Astrocyte (in vitro differentiated cells and primary cell): ENCODE results near the gene TEX26. TPM values are rescaled to one million over a fixed set of nuclear protein-coding genes. Genes with fewer than 3 reads are reported as not detected.
A peak's percentile ranks its signal among the peaks of the same experiment; 100 is the strongest.
"Not testable (repeated sequence)": the region's sequence is repeated elsewhere in the genome, so short reads cannot be mapped to it uniquely, and the experiment has no call there.

Source experiments
- DNase-seq: peaks from one replicate; pipeline ENCODE4 v3.0.0-alpha.2; 2010; ENCODE audit warnings: low read depth
- FAIRE-seq: peaks from 2 replicates; lab custom pipeline; 2011; peaks lifted over from hg19 to GRCh38; lab: Jason Lieb, UNC
- H2AFZ ChIP-seq: 2 replicates; pipeline ENCODE4 v1.6.0; 2012; ENCODE audit warnings: low read depth, low read length, inconsistent platforms
- H3K27ac ChIP-seq: 2 replicates; pipeline ENCODE4 v1.5.1; 2011; ENCODE audit warnings: low read depth, low read length, inconsistent platforms
- H3K27me3 ChIP-seq: 2 replicates; pipeline ENCODE4 v1.6.0; 2011; ENCODE audit warnings: low read length, inconsistent platforms; ENCODE audit not compliant: insufficient read depth
- H3K36me3 ChIP-seq: 2 replicates; pipeline ENCODE4 v1.5.1; 2011; ENCODE audit warnings: low read length, inconsistent platforms; ENCODE audit not compliant: insufficient read depth
- H3K4me1 ChIP-seq: 2 replicates; pipeline ENCODE4 v1.5.1; 2011; ENCODE audit warnings: low read length, inconsistent platforms; ENCODE audit not compliant: insufficient read depth
- H3K4me2 ChIP-seq: 2 replicates; pipeline ENCODE4 v1.6.0; 2012; ENCODE audit warnings: low read length, inconsistent platforms
- H3K4me3 ChIP-seq: 2 replicates; pipeline ENCODE4 v1.5.1; 2011; ENCODE audit warnings: low read depth, mild to moderate bottlenecking, low read length, inconsistent platforms; ENCODE audit not compliant: insufficient read depth
- H3K79me2 ChIP-seq: 2 replicates; pipeline ENCODE4 v1.6.0; 2012; ENCODE audit warnings: mild to moderate bottlenecking, low read length, inconsistent platforms; ENCODE audit not compliant: insufficient read depth
- H3K9ac ChIP-seq: 2 replicates; pipeline ENCODE4 v1.6.0; 2012; ENCODE audit warnings: mild to moderate bottlenecking, low read length, inconsistent platforms
- H3K9me3 ChIP-seq: 2 replicates; pipeline ENCODE4 v1.5.1; 2012; ENCODE audit warnings: low read depth, mild to moderate bottlenecking, low read length, inconsistent platforms; ENCODE audit not compliant: insufficient read depth
- H4K20me1 ChIP-seq: 2 replicates; pipeline ENCODE4 v1.6.0; 2012; ENCODE audit warnings: low read length, inconsistent platforms; ENCODE audit not compliant: insufficient read depth
- H3K27ac Mint-ChIP-seq: one replicate; pipeline ENCODE4 v1.8.0; 2021; ENCODE audit warnings: mild to moderate bottlenecking, mixed read lengths; ENCODE audit not compliant: unreplicated experiment
- H3K27me3 Mint-ChIP-seq: one replicate; pipeline ENCODE4 v1.8.0; 2021; ENCODE audit warnings: low read depth, mixed read lengths; ENCODE audit not compliant: unreplicated experiment
- H3K36me3 Mint-ChIP-seq: one replicate; pipeline ENCODE4 v1.8.0; 2021; ENCODE audit warnings: low read depth, mixed read lengths; ENCODE audit not compliant: unreplicated experiment
- H3K4me1 Mint-ChIP-seq: one replicate; pipeline ENCODE4 v1.8.0; 2021; ENCODE audit warnings: low read depth, mixed read lengths; ENCODE audit not compliant: unreplicated experiment
- H3K4me3 Mint-ChIP-seq: one replicate; pipeline ENCODE4 v1.8.0; 2021; ENCODE audit warnings: mild to moderate bottlenecking, moderate library complexity, mixed read lengths; ENCODE audit not compliant: unreplicated experiment
- H3K9me3 Mint-ChIP-seq: one replicate; pipeline ENCODE4 v1.8.0; 2021; ENCODE audit warnings: mild to moderate bottlenecking, mixed read lengths; ENCODE audit not compliant: unreplicated experiment
- CTCF ChIP-seq: IDR thresholded peaks from 2 replicates; pipeline ENCODE4 v1.5.1; 2011; ENCODE audit warnings: low read depth, mild to moderate bottlenecking, inconsistent platforms, low read length, moderate library complexity; ENCODE audit not compliant: insufficient read depth
- EZH2 ChIP-seq: IDR thresholded peaks from 2 replicates; pipeline ENCODE4 v1.6.1; 2012; ENCODE audit warnings: mild to moderate bottlenecking, low read length, inconsistent platforms; ENCODE audit not compliant: insufficient read depth
- total RNA-seq: library from RNA; stranded (reverse); gene quantifications from 2 replicates; pipeline ENCODE4 v1.2.1, GENCODE V29; 2021

TEX26 gene
- total RNA-seq, 1 donor from 2014 or later, result not detected

GRCh38 chr13:30924721-30925120, 7.7 kb upstream of the TEX26 start:
- Histone ChIP-seq H3K4me1 (no peaks in the 10 kb centered on the region), H4K20me1 (no peaks in the 10 kb centered on the region), H3K27ac (no peak overlapping the region), H3K79me2 (no peaks in the 10 kb centered on the region), H3K27me3 (no peaks in the 10 kb centered on the region), H2AFZ (no peak overlapping the region), H3K36me3 (no peaks in the 10 kb centered on the region), H3K9ac (no peak overlapping the region), H3K9me3 (no peaks in the 10 kb centered on the region), H3K4me3 (no peak overlapping the region), H3K4me2 (no peak overlapping the region)
- Mint-ChIP-seq H3K27ac (no peak overlapping the region), H3K9me3 (peaks cover 4% of the 10 kb centered on the region), H3K36me3 (no peaks in the 10 kb centered on the region), H3K4me3 (no peak overlapping the region), H3K27me3 (no peaks in the 10 kb centered on the region), H3K4me1 (peaks cover 17% of the 10 kb centered on the region)
- no peak for DNase-seq
- no peak for FAIRE-seq
- TF ChIP-seq CTCF (no peak), EZH2 (no peak)

GRCh38 chr13:30925429-30925828, 7.0 kb upstream of the TEX26 start:
- H3K4me3 Mint-ChIP-seq, result no peak overlapping the region
- FAIRE-seq (no peak), DNase-seq (no peak)
- Histone ChIP-seq H3K4me2 (no peak overlapping the region), H3K4me1 (no peaks in the 10 kb centered on the region), H3K36me3 (no peaks in the 10 kb centered on the region), H4K20me1 (no peaks in the 10 kb centered on the region), H3K9me3 (no peaks in the 10 kb centered on the region), H3K27me3 (no peaks in the 10 kb centered on the region), H3K27ac (no peak overlapping the region), H3K9ac (no peak overlapping the region), H3K79me2 (no peaks in the 10 kb centered on the region), H2AFZ (no peak overlapping the region), H3K4me3 (no peak overlapping the region)
- no peaks in the 10 kb centered on the region for H3K36me3 Mint-ChIP-seq
- H3K27ac Mint-ChIP-seq, result no peak overlapping the region
- peaks cover 17% of the 10 kb centered on the region for H3K4me1 Mint-ChIP-seq
- H3K27me3 Mint-ChIP-seq, result no peaks in the 10 kb centered on the region
- peaks cover 4% of the 10 kb centered on the region for H3K9me3 Mint-ChIP-seq
- TF ChIP-seq CTCF (no peak), EZH2 (no peak)

GRCh38 chr13:30926781-30927180, 5.7 kb upstream of the TEX26 start:
- Histone ChIP-seq H3K27ac (no peak overlapping the region), H2AFZ (no peak overlapping the region), H3K79me2 (no peaks in the 10 kb centered on the region), H3K9me3 (no peaks in the 10 kb centered on the region), H3K9ac (no peak overlapping the region), H3K36me3 (no peaks in the 10 kb centered on the region), H3K4me2 (no peak overlapping the region), H3K4me1 (no peaks in the 10 kb centered on the region), H3K27me3 (peaks cover under 1% of the 10 kb centered on the region), H3K4me3 (no peak overlapping the region), H4K20me1 (no peaks in the 10 kb centered on the region)
- Mint-ChIP-seq H3K4me3 (no peak overlapping the region), H3K27ac (peak overlapping the region; percentile 1), H3K4me1 (peaks cover 17% of the 10 kb centered on the region), H3K36me3 (no peaks in the 10 kb centered on the region), H3K27me3 (peaks cover 4% of the 10 kb centered on the region), H3K9me3 (peaks cover 4% of the 10 kb centered on the region)
- TF ChIP-seq EZH2, result no peak
- TF ChIP-seq CTCF, result no peak
- no peak for FAIRE-seq
- no peak for DNase-seq

- not testable (repeated sequence) for FAIRE-seq, H2AFZ ChIP-seq, H3K79me2 ChIP-seq, H3K4me3 Mint-ChIP-seq, H4K20me1 ChIP-seq, H3K4me3 ChIP-seq, H3K9me3 ChIP-seq, H3K9ac ChIP-seq, H3K27me3 ChIP-seq, H3K27ac ChIP-seq, H3K36me3 ChIP-seq, H3K9me3 Mint-ChIP-seq, H3K27me3 Mint-ChIP-seq, H3K4me2 ChIP-seq, H3K4me1 ChIP-seq, H3K36me3 Mint-ChIP-seq
- Mint-ChIP-seq H3K27ac (peak overlapping the region; percentile 1), H3K4me1 (peaks cover 17% of the 10 kb centered on the region)
- DNase-seq, result peak; percentile 64
Measured at GRCh38 chr13:30927188-30927587, 5.3 kb upstream of the TEX26 start.
